Chondrocyte (in vitro differentiated cells): ENCODE data around the gene GFAP. TPM values are rescaled to one million over a fixed set of nuclear protein-coding genes. Genes with fewer than 3 reads are reported as not detected.

Experiments
- DNase-seq: peaks from one replicate; pipeline ENCODE4 v3.0.0; 2021; ENCODE audit warnings: mixed read lengths, low spot score
- H3K27ac Mint-ChIP-seq: one replicate; pipeline ENCODE4 v1.8.0; 2021; ENCODE audit warnings: mild to moderate bottlenecking, moderate library complexity, mixed read lengths; ENCODE audit not compliant: unreplicated experiment
- H3K27me3 Mint-ChIP-seq: 2 replicates; pipeline ENCODE4 v1.8.0; 2021; ENCODE audit warnings: low read depth, mixed read lengths
- H3K36me3 Mint-ChIP-seq: 2 replicates; pipeline ENCODE4 v1.8.0; 2021; ENCODE audit warnings: low read depth, mixed read lengths
- H3K4me1 Mint-ChIP-seq: 2 replicates; pipeline ENCODE4 v1.8.0; 2021; ENCODE audit warnings: low read depth, mild to moderate bottlenecking, mixed read lengths
- H3K4me3 Mint-ChIP-seq: one replicate; pipeline ENCODE4 v1.8.0; 2021; ENCODE audit warnings: mild to moderate bottlenecking, moderate library complexity, mixed read lengths; ENCODE audit not compliant: unreplicated experiment
- H3K9me3 Mint-ChIP-seq: 2 replicates; pipeline ENCODE4 v1.8.0; 2021; ENCODE audit warnings: low read depth, mixed read lengths
- long read RNA-seq: library from polyadenylated mRNA; stranded (forward); transcript quantifications from one replicate; pipeline ENCODE4 v2.0.0, GENCODE V29; 2021
- total RNA-seq: library from RNA; stranded (reverse); gene quantifications from 3 replicates; pipeline ENCODE4 v1.2.1, GENCODE V29; 2021
- TF ChIP-seq, protein P1 (sequence below): fragments of 200-600 bp; sonication (generic); IDR thresholded peaks from 2 replicates; pipeline ENCODE4 v1.5.0; 2021; ENCODE audit warnings: antibody characterized with exemption, mild to moderate bottlenecking, moderate library complexity

GFAP gene
- 0.55 to 1.0 TPM in 2 of 3 replicates, not detected in the other for total RNA-seq
- long read RNA-seq, result 0 reads

DNA sequence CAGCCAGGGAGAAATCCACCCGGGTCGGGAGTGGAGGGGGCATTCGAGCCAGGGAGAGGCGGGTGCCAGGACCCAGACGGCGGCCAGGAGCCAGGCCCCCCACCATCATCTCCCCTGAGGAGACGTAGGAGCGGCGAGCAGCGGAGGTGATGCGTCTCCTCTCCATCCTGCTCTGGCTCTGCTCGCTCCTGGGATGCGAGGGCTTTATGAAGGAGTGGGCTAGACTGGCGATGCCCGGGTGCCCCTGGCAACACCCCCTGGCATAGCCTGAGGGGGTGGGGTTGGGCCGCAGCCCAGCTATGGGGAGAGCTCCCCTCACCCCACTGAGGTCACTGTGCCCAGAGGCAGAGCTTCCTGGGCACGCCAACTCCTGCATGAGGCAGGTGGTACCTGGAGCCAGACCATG lies at the start of gene GFAP:
Gene GFAP (minus strand): TSS at position 180 of the 406 bp plus-strand sequence. CDS start 14 bp downstream, at position 166.
- Mint-ChIP-seq H3K4me1 (peaks cover 39% of the 10 kb centered on the region), H3K4me3 (no peak within 1 kb of the TSS), H3K9me3 (no peaks in the 10 kb centered on the region), H3K27ac (peak within 1 kb of the TSS; percentile 86), H3K27me3 (no peaks in the 10 kb centered on the region), H3K36me3 (no peaks in the 10 kb centered on the region)
- TF ChIP-seq, protein P1, sequence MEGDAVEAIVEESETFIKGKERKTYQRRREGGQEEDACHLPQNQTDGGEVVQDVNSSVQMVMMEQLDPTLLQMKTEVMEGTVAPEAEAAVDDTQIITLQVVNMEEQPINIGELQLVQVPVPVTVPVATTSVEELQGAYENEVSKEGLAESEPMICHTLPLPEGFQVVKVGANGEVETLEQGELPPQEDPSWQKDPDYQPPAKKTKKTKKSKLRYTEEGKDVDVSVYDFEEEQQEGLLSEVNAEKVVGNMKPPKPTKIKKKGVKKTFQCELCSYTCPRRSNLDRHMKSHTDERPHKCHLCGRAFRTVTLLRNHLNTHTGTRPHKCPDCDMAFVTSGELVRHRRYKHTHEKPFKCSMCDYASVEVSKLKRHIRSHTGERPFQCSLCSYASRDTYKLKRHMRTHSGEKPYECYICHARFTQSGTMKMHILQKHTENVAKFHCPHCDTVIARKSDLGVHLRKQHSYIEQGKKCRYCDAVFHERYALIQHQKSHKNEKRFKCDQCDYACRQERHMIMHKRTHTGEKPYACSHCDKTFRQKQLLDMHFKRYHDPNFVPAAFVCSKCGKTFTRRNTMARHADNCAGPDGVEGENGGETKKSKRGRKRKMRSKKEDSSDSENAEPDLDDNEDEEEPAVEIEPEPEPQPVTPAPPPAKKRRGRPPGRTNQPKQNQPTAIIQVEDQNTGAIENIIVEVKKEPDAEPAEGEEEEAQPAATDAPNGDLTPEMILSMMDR, result no peak
- peak; percentile 72 for DNase-seq

DNA sequence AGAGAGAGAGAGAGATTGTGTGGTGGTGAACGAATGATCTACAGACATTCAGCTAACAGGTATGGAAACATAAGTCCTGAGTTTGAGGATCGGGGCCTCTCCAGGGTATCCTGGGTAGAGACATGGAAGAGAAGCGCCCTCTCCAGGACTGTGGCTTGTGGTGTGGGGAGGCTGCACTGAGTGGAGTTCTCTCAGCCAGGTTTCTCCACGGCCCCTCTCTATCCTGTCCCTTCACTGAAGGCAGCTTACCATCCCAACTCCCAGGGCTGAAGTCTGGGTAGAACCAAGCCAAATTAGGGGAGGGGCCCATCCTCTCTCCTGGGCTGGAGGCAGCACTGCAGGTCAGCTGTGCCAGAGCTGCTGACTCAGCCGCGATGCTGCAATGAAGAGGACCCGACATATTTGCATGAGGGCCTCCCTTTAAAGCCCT lies 46.6 kb upstream of the GFAP start:
- Mint-ChIP-seq H3K27ac (no peak overlapping the region), H3K4me1 (peaks cover 9% of the 10 kb centered on the region), H3K27me3 (peaks cover 14% of the 10 kb centered on the region), H3K9me3 (no peaks in the 10 kb centered on the region), H3K4me3 (no peak overlapping the region), H3K36me3 (no peaks in the 10 kb centered on the region)
- TF ChIP-seq, protein P1, result peak; percentile 25
- DNase-seq, result no peak

DNA sequence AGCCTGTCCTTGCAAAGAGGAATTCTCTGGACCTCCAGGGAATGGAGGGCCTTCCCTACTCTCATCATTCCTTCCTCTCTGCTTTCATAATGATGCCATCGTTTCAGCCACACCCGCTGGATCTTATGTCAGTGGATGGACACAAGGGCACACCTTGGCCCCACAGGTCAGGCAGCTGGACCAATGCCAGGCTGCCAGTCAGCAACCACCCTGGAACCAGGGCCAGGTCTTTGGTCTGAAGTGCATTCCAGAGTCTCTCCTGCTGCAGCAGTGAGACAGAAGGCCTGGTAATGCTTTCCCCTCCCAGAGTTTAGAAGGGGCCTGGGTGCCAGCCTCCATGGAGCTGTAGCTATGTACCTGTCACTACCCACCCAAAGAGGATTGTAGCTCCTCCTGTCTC lies 45.4 kb upstream of the GFAP start:
- Mint-ChIP-seq H3K27me3 (peaks cover 4% of the 10 kb centered on the region), H3K4me1 (peaks cover 16% of the 10 kb centered on the region), H3K4me3 (no peak overlapping the region), H3K9me3 (no peaks in the 10 kb centered on the region), H3K36me3 (no peaks in the 10 kb centered on the region), H3K27ac (peak overlapping the region; percentile 49)
- no peak for DNase-seq
- TF ChIP-seq, protein P1, result no peak

DNA sequence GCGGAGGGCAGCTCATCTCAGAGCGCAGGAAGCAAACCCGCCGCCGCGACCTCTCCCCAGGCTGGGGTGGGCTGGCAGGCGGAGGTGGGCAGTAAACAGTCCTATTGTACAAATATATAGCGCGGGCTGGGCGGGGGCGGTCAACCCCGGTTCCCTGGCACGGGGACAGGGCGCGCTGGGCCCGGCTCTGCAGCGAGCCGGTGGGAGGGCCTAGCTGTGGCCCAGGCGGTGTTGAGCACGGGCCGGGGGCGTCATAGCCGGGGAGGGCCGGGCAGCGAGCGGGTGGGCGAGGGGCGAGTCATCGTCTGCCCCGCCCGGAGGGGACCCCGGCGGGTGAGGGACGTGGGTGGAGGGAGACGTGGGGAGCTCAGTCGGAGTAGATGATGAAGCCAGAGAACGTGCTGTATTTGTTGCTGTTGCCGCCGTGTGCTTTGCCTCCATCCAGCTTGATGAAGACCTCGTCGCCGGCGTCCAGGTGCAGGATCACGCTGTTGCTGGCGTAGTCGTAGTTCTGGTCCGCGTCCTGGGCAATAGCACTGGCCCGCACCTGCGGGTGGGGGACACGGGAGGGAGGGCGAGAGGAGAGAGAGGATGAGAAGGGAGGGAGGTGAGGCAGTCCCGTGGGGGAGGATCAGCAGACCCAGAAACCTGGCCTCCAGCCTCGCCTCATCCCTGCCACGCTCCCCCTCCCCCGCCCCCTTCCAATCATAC lies 44.7 kb upstream of the GFAP start:
- TF ChIP-seq, protein P1, result no peak
- no peak for DNase-seq
- peaks cover 17% of the 10 kb centered on the region for H3K4me1 Mint-ChIP-seq

DNA sequence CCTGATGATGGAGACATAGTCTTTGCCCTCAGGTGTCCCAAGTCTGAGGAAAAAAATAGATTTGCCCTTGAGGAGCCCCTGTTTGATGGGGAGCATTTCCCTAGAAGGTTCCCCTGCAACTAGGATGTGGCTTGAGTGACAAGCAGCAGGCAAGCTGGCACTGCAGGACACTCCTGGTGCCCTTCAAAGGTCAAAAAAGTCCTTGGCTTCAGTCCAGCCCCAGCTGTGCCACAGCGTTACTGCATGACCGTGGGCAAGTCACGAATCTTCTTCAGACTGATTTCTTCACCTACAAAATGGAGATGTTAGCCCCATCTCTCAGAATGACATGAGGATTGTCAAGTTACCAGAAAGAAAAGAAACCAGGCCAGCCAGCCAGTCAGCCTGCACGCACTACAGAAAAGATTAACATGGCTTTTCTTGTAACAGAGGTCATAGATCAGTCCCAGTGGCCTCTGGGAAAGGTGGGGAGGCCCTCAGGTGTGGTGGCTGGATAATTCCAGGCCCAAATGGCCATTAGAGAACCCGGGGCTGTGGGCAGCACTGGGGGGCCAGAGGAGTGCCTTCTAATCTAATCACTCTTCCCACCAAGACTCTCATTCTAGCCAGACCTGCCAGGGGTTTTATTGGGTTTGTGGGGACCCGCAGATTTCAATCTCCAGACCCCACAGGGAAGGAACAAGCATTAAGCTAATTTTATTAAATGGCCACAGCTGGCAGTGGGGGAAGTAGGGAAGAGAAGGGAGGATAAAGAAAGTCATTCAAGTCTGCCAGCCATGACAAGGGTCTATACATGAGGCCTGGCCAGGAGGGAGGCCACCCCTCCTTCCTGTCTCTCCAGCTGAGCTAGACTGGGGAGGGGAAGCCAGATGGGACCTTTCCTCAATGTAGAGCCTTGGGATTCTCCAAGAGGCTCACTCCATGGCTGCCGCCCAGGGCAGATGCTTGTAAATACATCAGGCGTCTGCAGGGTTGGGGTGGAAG lies 42.0 kb upstream of the GFAP start:
- H3K27me3 Mint-ChIP-seq, result no peaks in the 10 kb centered on the region

More for the DNA sequence above, 44.7 kb upstream of the GFAP start:
- no peak overlapping the region for H3K4me3 Mint-ChIP-seq
- H3K27ac Mint-ChIP-seq, result no peak overlapping the region
- H3K27me3 Mint-ChIP-seq, result peaks cover 4% of the 10 kb centered on the region
- no peaks in the 10 kb centered on the region for H3K36me3 Mint-ChIP-seq
- H3K9me3 Mint-ChIP-seq, result no peaks in the 10 kb centered on the region

More for the DNA sequence above, 42.0 kb upstream of the GFAP start:
- Mint-ChIP-seq H3K4me1 (peaks cover 17% of the 10 kb centered on the region), H3K4me3 (no peak overlapping the region), H3K9me3 (no peaks in the 10 kb centered on the region), H3K36me3 (no peaks in the 10 kb centered on the region), H3K27ac (no peak overlapping the region)
- peak; percentile 48 for DNase-seq
- TF ChIP-seq, protein P1, result no peak
